Effector memory CD4-positive, alpha-beta T cell (primary cell): ENCODE measurements around the gene TKTL1.

ENCODE experiments used
- DNase-seq, 3 donors: peaks; one replicate each; pipeline ENCODE4 v3.0.0-alpha.2; 2020
- H3K27ac ChIP-seq: 2 replicates; pipeline ENCODE4 v1.7.0; 2013; ENCODE audit warnings: mild to moderate bottlenecking, low read length, moderate library complexity; ENCODE audit not compliant: insufficient read depth, poor library complexity, severe bottlenecking
- H3K27me3 ChIP-seq: replicated peaks from 2 replicates; pipeline ENCODE4 v1.7.0; 2013; ENCODE audit warnings: mild to moderate bottlenecking, low read length; ENCODE audit not compliant: insufficient read depth, control insufficient read depth, poor library complexity, severe bottlenecking
- H3K36me3 ChIP-seq: 2 replicates; pipeline ENCODE4 v1.7.0; 2013; ENCODE audit warnings: mild to moderate bottlenecking, low read length, moderate library complexity; ENCODE audit not compliant: control insufficient read depth, insufficient read depth
- H3K4me1 ChIP-seq: 2 replicates; pipeline ENCODE4 v1.7.0; 2013; ENCODE audit warnings: low read length, mild to moderate bottlenecking; ENCODE audit not compliant: control insufficient read depth, insufficient read depth, poor library complexity, severe bottlenecking
- H3K4me3 ChIP-seq: 2 replicates; pipeline ENCODE4 v1.7.0; 2013; ENCODE audit warnings: low read length, low read depth, mild to moderate bottlenecking; ENCODE audit not compliant: insufficient read depth, poor library complexity, severe bottlenecking
- H3K9me3 ChIP-seq: 2 replicates; pipeline ENCODE4 v1.7.0; 2013; ENCODE audit warnings: mild to moderate bottlenecking, low read length, moderate library complexity; ENCODE audit not compliant: control insufficient read depth

TKTL1 gene

DNA sequence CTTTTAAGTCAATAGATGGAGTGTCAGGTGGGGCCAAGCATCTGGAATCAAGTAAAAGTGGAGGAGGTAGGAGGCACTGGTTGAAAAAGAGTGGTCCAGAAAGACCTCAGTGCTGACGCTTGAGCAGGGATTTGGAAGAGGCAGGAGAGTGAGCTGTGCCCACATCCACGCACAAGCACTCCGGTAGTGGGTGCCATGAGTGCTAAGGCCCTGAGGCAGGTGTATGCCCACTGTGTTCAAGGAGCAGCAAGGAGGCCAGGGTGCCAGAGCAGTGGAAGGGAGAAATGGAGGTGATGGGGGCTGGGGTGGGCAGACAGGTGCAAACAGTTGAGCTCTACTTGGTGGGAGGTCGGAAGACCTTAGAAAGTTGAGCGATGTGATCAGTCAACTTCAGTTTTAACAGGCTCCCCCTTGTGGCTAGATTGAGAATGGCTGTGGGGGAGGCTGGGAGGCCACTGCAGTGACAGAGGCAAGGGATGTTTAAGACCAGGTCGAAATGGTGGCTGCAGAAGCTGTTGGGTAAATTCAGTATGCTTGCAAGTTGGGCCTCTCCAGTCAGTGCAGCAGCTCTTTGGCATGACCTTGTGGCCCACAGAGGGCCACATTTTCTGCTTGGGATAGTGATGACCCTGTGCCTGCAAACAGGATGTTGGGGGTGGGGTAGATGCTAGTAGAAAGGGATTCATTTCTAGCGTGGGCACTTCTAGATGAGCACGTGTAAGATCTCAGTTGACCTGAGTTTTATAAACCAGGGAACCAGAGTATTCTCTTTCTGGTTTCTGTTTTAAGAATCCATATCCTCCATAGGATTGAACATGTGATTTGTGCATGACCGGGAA lies 12.7 kb downstream of the TKTL1 start:
- Histone ChIP-seq H3K4me1 (peaks cover 25% of the 10 kb centered on the region), H3K27me3 (no peaks in the 10 kb centered on the region), H3K4me3 (no peak overlapping the region), H3K9me3 (no peaks in the 10 kb centered on the region), H3K27ac (no peak overlapping the region), H3K36me3 (no peaks in the 10 kb centered on the region)
- peak; percentile 60 to 70 (median 61) for DNase-seq

DNA sequence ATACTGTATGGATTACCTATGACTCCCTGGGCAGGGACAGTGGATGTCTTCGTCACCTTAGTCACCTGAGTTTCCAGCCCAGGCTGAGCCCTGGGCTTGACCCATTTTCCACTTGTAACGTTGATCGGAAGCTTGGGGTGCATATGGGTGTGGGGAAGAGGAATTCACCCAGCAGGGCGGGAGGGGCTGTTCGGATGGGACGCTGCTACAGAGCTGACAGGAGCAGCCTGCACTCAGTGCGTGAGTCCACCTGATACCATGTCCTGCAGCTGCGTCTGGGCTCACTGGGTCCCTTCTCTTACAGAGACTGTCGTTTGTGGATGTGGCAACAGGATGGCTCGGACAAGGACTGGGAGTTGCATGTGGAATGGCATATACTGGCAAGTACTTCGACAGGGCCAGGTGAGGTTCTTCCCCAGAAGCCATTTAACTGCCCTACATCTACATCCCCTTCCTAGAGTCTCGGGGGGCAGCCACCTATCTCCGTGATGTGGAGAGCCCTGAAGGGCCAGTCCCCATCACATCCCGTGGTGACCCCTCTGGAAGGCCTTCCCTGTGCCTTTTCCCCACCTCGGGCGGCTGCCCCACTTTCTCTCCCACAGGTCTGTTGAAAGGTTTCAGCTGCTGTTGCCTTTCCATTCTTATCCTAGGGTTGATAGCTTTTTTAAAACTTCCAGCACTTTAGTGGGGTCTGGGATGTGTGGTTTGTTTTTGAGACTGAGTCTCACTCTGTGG lies 13.6 kb downstream of the TKTL1 start:
- H3K4me1 ChIP-seq = peaks cover 26% of the 10 kb centered on the region
- H3K27me3 ChIP-seq = no peaks in the 10 kb centered on the region
- H3K36me3 ChIP-seq = no peaks in the 10 kb centered on the region
- no peak overlapping the region for H3K27ac ChIP-seq
- DNase-seq = peak in 1 of 3 donors; percentile 9
- no peak overlapping the region for H3K4me3 ChIP-seq
- H3K9me3 ChIP-seq = no peaks in the 10 kb centered on the region

DNA sequence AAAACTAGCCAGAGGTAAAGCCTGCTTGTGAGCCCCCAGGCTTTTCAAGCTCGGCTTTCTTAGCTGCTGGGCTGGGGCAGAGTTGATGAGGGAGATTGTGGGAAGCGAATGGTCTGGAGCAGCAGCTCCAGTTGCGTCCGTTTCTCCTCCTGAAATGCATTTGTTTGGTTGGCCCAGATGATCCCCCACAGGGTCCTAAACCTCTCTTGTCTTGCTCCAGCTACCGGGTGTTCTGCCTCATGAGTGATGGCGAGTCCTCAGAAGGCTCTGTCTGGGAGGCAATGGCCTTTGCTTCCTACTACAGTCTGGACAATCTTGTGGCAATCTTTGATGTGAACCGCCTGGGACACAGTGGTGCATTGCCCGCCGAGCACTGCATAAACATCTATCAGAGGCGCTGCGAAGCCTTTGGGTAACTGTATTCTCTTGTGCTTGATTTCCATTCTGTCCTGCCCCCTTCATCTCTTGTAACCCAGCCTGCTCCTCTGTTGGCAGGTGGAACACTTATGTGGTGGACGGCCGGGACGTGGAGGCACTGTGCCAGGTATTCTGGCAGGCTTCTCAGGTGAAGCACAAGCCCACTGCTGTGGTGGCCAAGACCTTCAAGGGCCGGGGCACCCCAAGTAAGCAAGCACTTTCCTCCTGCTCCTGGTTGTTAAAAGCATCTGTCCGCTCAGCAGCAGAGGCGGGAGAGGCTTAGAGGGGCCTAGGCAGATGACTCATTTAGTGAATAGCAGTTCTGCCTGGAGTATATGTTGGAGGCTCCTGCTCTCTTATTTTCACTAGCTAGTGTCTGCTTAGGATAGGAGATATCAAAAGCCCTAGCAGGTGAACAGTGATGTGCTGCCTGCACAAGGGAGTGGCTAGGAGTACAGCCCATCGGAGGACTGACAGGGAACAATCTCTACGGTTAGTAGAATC lies 15.3 kb downstream of the TKTL1 start:
- H3K36me3 ChIP-seq = no peaks in the 10 kb centered on the region
- no peaks in the 10 kb centered on the region for H3K9me3 ChIP-seq
- H3K4me3 ChIP-seq = no peak overlapping the region
- H3K27ac ChIP-seq = no peak overlapping the region
- no peak for DNase-seq
- H3K4me1 ChIP-seq = peaks cover 26% of the 10 kb centered on the region
- no peaks in the 10 kb centered on the region for H3K27me3 ChIP-seq

DNA sequence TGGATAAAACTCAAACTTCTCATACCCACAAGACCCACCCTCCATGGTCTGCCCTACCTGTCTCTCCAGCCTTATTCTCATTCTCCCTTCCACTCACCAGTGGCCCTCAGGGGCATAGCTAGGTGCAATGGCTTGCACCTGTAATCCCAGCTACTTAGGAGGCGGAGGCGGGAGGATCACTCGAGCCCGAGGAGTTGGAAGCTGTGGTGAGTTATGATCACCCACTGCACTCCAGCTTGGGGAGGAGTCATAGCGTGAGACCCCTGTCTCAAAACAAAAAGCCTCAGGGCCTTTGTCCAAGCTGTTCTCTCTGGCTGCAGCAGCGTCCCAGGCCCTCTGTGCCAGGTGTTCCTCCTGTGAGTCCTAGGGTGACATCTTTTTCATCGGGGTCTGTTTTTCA lies 16.5 kb downstream of the TKTL1 start:
- Histone ChIP-seq H3K4me3 (no peak overlapping the region), H3K4me1 (peaks cover 26% of the 10 kb centered on the region), H3K27ac (no peak overlapping the region), H3K36me3 (no peaks in the 10 kb centered on the region), H3K27me3 (no peaks in the 10 kb centered on the region), H3K9me3 (no peaks in the 10 kb centered on the region)
- DNase-seq = no peak

DNA sequence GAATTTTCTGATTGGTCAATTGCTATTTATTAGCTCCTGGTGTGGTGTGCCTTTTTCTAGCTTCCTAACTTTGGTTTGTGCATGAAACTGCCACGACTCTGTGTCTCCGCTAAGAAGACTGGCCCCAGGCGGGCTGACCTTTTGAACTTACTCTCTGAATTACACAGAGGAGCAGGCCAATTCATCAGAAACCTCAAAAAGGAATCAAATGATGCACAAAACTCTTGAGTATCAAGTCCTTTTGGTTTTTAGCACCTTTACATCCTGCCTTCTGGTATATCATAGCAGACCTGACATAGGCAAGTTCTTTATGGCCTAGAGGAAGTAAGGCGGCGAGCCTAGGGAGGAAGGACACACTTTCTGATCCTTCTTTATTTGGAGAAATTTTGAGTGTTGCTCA lies 17.6 kb downstream of the TKTL1 start:
- Histone ChIP-seq H3K9me3 (no peaks in the 10 kb centered on the region), H3K27ac (no peak overlapping the region), H3K36me3 (no peaks in the 10 kb centered on the region), H3K4me1 (peaks cover 28% of the 10 kb centered on the region), H3K4me3 (no peak overlapping the region), H3K27me3 (no peaks in the 10 kb centered on the region)
- DNase-seq = no peak

DNA sequence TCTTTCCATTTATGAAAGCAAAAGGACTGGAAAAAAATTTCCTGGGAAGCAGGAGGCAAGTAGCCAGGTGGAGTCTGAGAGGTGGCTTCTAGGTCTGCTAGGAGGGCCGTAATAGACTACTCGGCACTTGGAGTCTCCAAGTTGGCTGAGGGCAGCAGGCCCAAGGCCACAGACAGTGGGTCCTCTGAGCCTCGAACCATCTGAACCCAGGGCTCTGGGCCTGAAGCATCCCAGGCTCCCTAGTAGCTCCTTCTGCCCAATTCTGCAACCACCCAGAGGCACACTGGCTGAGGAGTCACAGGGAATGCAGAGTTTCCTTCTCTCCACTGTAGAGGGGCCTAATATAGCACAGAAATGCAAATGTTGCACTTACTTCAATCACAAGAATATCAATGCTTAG lies 19.8 kb downstream of the TKTL1 start:
- no peak for DNase-seq

DNA sequence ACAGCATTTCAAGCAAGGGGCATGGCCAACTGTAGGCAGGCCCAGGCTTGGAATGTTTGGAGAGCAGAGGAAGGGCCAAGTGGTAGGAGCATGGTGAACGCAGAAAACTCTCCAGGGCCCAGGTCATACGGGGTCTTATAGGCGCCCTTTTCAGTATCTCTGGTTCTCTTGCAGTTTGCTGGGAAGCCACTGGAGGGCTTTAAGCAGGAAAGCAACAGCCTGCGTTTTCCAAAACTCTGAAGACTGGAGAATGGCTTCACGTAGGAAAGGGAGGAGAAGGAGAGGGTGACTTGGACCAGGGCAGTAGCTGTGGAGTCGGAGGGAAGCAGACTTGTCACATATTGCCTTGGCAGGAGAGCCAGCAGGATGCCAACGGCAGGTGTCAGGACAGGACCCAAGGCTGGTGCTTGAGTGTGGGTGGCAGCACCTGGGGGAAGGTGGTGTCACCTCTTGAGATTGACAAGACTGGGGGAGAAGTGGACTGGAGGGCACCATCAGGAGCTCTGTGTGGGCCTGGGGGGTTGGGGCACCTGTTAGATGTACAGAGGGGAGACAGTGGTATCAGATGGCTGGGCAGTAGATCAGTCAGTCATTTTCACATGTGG lies 21.9 kb downstream of the TKTL1 start:
- Histone ChIP-seq H3K4me3 (no peak overlapping the region), H3K36me3 (no peaks in the 10 kb centered on the region), H3K9me3 (no peaks in the 10 kb centered on the region), H3K27ac (no peak overlapping the region), H3K4me1 (peaks cover 19% of the 10 kb centered on the region), H3K27me3 (no peaks in the 10 kb centered on the region)
- DNase-seq = no peak

More for the DNA sequence above, 19.8 kb downstream of the TKTL1 start:
- H3K4me1 ChIP-seq = peaks cover 16% of the 10 kb centered on the region
- H3K4me3 ChIP-seq = no peak overlapping the region
- H3K27me3 ChIP-seq = no peaks in the 10 kb centered on the region
- no peak overlapping the region for H3K27ac ChIP-seq
- no peaks in the 10 kb centered on the region for H3K36me3 ChIP-seq
- H3K9me3 ChIP-seq = no peaks in the 10 kb centered on the region

DNA sequence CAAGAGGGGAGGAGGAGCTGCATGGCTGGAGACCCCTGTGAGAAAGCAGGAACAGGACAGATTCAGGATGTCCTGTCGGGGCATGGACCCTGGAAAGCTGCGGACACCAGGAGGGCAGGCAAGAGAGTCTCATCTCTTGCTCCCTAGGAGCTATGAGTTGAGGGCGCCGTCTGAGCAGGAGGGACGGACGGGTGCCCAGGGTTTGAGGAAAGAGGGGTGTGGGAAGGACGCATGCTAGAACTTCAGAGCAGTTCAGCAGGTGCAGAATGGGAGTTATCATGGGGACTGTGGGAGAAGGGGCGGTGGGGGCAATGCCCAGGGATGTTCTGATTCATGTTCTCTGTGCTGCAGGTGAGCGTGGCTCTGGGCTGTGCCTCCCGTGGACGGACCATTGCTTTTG lies 24.8 kb downstream of the TKTL1 start:
- no peak overlapping the region for H3K4me3 ChIP-seq
- no peak overlapping the region for H3K27ac ChIP-seq
- H3K27me3 ChIP-seq = no peaks in the 10 kb centered on the region
- H3K36me3 ChIP-seq = no peaks in the 10 kb centered on the region
- H3K9me3 ChIP-seq = no peaks in the 10 kb centered on the region
- DNase-seq = no peak
- peaks cover 14% of the 10 kb centered on the region for H3K4me1 ChIP-seq

DNA sequence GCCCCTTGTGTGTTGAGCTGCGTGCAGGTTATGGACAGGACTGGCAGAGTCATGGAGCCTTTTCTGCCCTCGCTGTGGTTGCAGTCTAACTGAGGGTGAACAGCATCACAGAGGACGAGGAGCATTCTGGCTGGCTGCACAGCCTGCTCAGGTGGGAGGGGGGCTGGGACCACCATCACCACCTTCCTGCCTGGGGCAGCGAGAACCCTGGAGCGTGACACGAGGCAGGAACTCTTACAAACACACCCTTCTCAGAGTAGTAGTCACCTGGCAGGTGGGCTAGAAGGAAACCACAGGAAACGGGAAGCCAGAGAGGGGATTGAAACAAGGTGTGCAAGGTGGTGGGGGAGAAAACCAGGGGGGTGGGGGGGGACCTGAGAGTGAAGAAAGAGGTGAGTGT lies 25.6 kb downstream of the TKTL1 start:
- no peak for DNase-seq
- Histone ChIP-seq H3K9me3 (no peaks in the 10 kb centered on the region), H3K4me1 (peaks cover 17% of the 10 kb centered on the region), H3K27me3 (no peaks in the 10 kb centered on the region), H3K4me3 (no peak overlapping the region), H3K27ac (no peak overlapping the region), H3K36me3 (no peaks in the 10 kb centered on the region)
